HG03196 (cell line): ENCODE measurements around the gene ZNF121.
A peak's percentile ranks its signal among the peaks of the same experiment; 100 is the strongest.
"Not testable (repeated sequence)": the region's sequence is repeated elsewhere in the genome, so short reads cannot be mapped to it uniquely, and the experiment has no call there.

ENCODE experiments used
- ATAC-seq: cut with Tn5 transposase; IDR thresholded peaks from one replicate; pipeline ENCODE4 v1.9.1; 2021; ENCODE audit not compliant: unreplicated experiment

The ZNF121 gene

GRCh38 chr19:9584073-9584833, at the start of gene ZNF121:
Gene ZNF121 (minus strand): TSS chr19:9584504. CDS start chr19:9568097, 16,407 bp downstream.
- peak; percentile 78 for ATAC-seq

GRCh38 chr19:9627856-9628255, 43.6 kb upstream of the ZNF121 start:
- no peak for ATAC-seq

GRCh38 chr19:9622531-9622930, 38.2 kb upstream of the ZNF121 start:
- ATAC-seq, result no peak

GRCh38 chr19:9621156-9622037, 37.1 kb upstream of the ZNF121 start, which contains the start of gene ZNF561:
Gene ZNF561 (minus strand): TSS chr19:9621232. CDS start chr19:9619456, 1,776 bp downstream.
- ATAC-seq, result peak; percentile 79

- ATAC-seq, result peak; percentile 14
Measured at GRCh38 chr19:9620842-9621155, 36.5 kb upstream of the ZNF121 start.

GRCh38 chr19:9615844-9616243, 31.5 kb upstream of the ZNF121 start:
- ATAC-seq, result no peak

GRCh38 chr19:9610484-9611113, 26.3 kb upstream of the ZNF121 start:
- ATAC-seq, result no peak

GRCh38 chr19:9608912-9609311, 24.6 kb upstream of the ZNF121 start:
- no peak for ATAC-seq

GRCh38 chr19:9597027-9597426, 12.7 kb upstream of the ZNF121 start:
- ATAC-seq, result no peak

- ATAC-seq, result no peak
Measured at GRCh38 chr19:9586764-9587163, 2.5 kb upstream of the ZNF121 start.

GRCh38 chr19:9582081-9582725, 2.1 kb downstream of the ZNF121 start:
- not testable (repeated sequence) for ATAC-seq

- ATAC-seq, result no peak
Measured at GRCh38 chr19:9580728-9581127, 3.6 kb downstream of the ZNF121 start.

GRCh38 chr19:9570255-9570654, 14.0 kb downstream of the ZNF121 start:
- ATAC-seq, result no peak

- ATAC-seq, result no peak
Measured at GRCh38 chr19:9566729-9567128, 17.6 kb downstream of the ZNF121 start.

GRCh38 chr19:9565900-9566705, 18.2 kb downstream of the ZNF121 start:
- no peak for ATAC-seq

GRCh38 chr19:9552536-9553274, 31.6 kb downstream of the ZNF121 start:
- no peak for ATAC-seq

GRCh38 chr19:9547870-9548269, 36.4 kb downstream of the ZNF121 start:
- no peak for ATAC-seq

GRCh38 chr19:9541281-9541680, 43.0 kb downstream of the ZNF121 start:
- not testable (repeated sequence) for ATAC-seq

GRCh38 chr19:9539921-9540320, 44.4 kb downstream of the ZNF121 start:
- ATAC-seq, result not testable (repeated sequence)

- ATAC-seq, result not testable (repeated sequence)
Measured at GRCh38 chr19:9539201-9539600, 45.1 kb downstream of the ZNF121 start.
